ENCODE data around the gene TSC22D2.

The TSC22D2 gene

GRCh38 chr3:150385296-150386242, 22.5 kb upstream of the TSC22D2 start:
- DNase-seq (ENCODE audit: low read depth): no peak

GRCh38 chr3:150388498-150389418, 19.3 kb upstream of the TSC22D2 start:
- DNase-seq (ENCODE audit: low read depth): no peak

- no peak for DNase-seq (ENCODE audit: low read depth)
Measured at GRCh38 chr3:150390087-150390486, 18.0 kb upstream of the TSC22D2 start.

GRCh38 chr3:150391161-150391560, 16.9 kb upstream of the TSC22D2 start:
- DNase-seq (ENCODE audit: low read depth): no peak

GRCh38 chr3:150393745-150394144, 14.4 kb upstream of the TSC22D2 start:
- DNase-seq (ENCODE audit: low read depth): no peak

- DNase-seq (ENCODE audit: low read depth): no peak
Measured at GRCh38 chr3:150394606-150395005, 13.5 kb upstream of the TSC22D2 start.

- no peak for DNase-seq (ENCODE audit: low read depth)
Measured at GRCh38 chr3:150396491-150396890, 11.6 kb upstream of the TSC22D2 start.

- no peak for DNase-seq (ENCODE audit: low read depth)
Measured at GRCh38 chr3:150396956-150397550, 11.0 kb upstream of the TSC22D2 start.

GRCh38 chr3:150399060-150399459, 9.0 kb upstream of the TSC22D2 start:
- DNase-seq (ENCODE audit: low read depth): no peak

- DNase-seq (ENCODE audit: low read depth): no peak
Measured at GRCh38 chr3:150401285-150401684, 6.8 kb upstream of the TSC22D2 start.

- DNase-seq (ENCODE audit: low read depth): no peak
Measured at GRCh38 chr3:150402217-150402616, 5.9 kb upstream of the TSC22D2 start.

- DNase-seq (ENCODE audit: low read depth): no peak
Measured at GRCh38 chr3:150404023-150404422, 4.1 kb upstream of the TSC22D2 start.

- peak; percentile 45 for DNase-seq (ENCODE audit: low read depth)
Measured at GRCh38 chr3:150407051-150407807, 869 bp upstream of the TSC22D2 start.

- DNase-seq (ENCODE audit: low read depth): no peak
Measured at GRCh38 chr3:150407808-150408220, 284 bp upstream of the TSC22D2 start.

- DNase-seq (ENCODE audit: low read depth): no peak
Measured at GRCh38 chr3:150409125-150409511, 1.0 kb downstream of the TSC22D2 start.

GRCh38 chr3:150409512-150410310, 1.6 kb downstream of the TSC22D2 start:
- DNase-seq (ENCODE audit: low read depth): no peak

GRCh38 chr3:150410311-150411105, 2.4 kb downstream of the TSC22D2 start:
- no peak for DNase-seq (ENCODE audit: low read depth)

- DNase-seq (ENCODE audit: low read depth): no peak
Measured at GRCh38 chr3:150411106-150411460, 3.0 kb downstream of the TSC22D2 start.

GRCh38 chr3:150411546-150411945, 3.4 kb downstream of the TSC22D2 start:
- DNase-seq (ENCODE audit: low read depth): no peak

GRCh38 chr3:150411976-150412375, 3.9 kb downstream of the TSC22D2 start:
- DNase-seq (ENCODE audit: low read depth): no peak

Measured in GM04503 (cell line).